ENCODE measurements around the gene PER1. TPM values are rescaled to one million over a fixed set of nuclear protein-coding genes. Genes with fewer than 3 reads are reported as not detected.

Gene PER1
- total and polyA plus RNA-seq, 9 of the 15 experiments (the other 6 are each of a cell fraction or from before 2014, with no cell fraction given) = 0.13 to 26.0 (median 3.4) TPM

GRCh38 chr17:8173056-8173870, 21.1 kb upstream of the PER1 start (continued):
- peak in 1 of 3 experiments; percentile 41; a peak in 1 of 6 replicates for TF ChIP-seq ZBTB11 (CRISPR knock-in tag; IDR thresholded peaks at IDR 0.05)
- TF ChIP-seq REST (IDR thresholded peaks at IDR 0.05; ENCODE audit: borderline replicate concordance) = 0 out of 2 replicates have a peak, but pooled peaks have one; percentile 18
- no peak for TF ChIP-seq REST (CRISPR knock-in tag; IDR thresholded peaks at IDR 0.05; ENCODE audit: low read depth)
- peak; percentile 89 for TF ChIP-seq TOE1 (IDR thresholded peaks at IDR 0.05; ENCODE audit: borderline replicate concordance)
- TF ChIP-seq TOE1 (CRISPR knock-in tag; IDR thresholded peaks at IDR 0.05; ENCODE audit: borderline replicate concordance, low read depth) = no peak
- peak; percentile 98 for TF ChIP-seq ZNF717 (CRISPR knock-in tag; IDR thresholded peaks at IDR 0.05)
- TF ChIP-seq GABPB2 (CRISPR knock-in tag; conservative IDR thresholded peaks at IDR 0.05) = peak; percentile 94
- peak; percentile 72 to 81 for TF ChIP-seq TRIM24 (IDR thresholded peaks at IDR 0.05)
- no peak for TF ChIP-seq ELK1 (CRISPR knock-in tag; IDR thresholded peaks at IDR 0.05)
- peak; percentile 77 for TF ChIP-seq EP400 (IDR thresholded peaks at IDR 0.05)
- TF ChIP-seq ELF1 (tag; IDR thresholded peaks at IDR 0.05) = peak; percentile 54
- TF ChIP-seq SMARCA4 (IDR thresholded peaks at IDR 0.05) = peak; percentile 77
- TF ChIP-seq CCAR2 (IDR thresholded peaks at IDR 0.05; ENCODE audit: low read depth, low read length) = no peak

Data from K562 (cell line).